A673 (cell line): Measurements from ENCODE around the gene HMGXB3.

Experiments used
- EZH2 ChIP-seq: fragments of 200-600 bp; sonication (generic); IDR thresholded peaks from 2 replicates; pipeline ENCODE4 v1.6.1; 2017; ENCODE audit warnings: borderline replicate concordance, low read depth, mild to moderate bottlenecking, mixed read lengths, antibody characterized with exemption, low read length; ENCODE audit not compliant: poor library complexity, severe bottlenecking
- TF ChIP-seq, protein P1 (sequence below): fragments of 300-800, 200-600 bp; sonication (generic); conservative IDR thresholded peaks from 2 replicates; pipeline ENCODE4 v1.5.1; 2017; ENCODE audit warnings: low read depth, mild to moderate bottlenecking, antibody characterized with exemption, low read length, moderate library complexity, mixed read lengths

DNA sequence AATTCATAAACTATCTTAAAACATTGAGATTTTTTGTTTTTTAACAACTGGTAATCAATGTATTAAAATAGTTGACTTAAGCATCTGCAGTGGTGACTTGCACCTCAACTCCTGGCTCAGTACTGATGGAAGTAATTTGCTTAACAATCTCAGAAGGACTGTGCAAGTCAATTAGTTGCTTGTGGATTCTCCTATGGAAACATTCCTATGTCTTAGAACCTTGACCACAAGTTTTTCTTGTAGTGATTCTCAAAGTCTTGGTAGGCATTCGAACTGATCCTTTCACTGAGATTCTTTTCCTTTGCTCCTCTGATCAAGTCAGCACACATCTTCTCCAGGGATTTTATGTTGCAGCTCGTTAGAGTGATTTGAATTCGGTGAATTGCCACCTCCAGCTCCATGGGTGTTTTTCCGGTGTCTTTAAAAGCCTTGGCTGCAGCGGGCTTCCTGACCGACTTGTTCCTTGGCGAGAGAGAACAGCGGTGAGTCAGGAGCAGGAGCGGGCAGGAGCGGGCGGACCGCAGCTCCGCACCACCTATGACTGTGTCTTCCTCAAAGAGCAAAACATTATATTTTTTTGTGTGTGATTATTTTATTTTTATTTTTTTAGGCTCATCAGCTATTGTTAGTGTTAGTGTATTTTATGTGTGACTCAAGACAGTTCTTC lies 21.1 kb downstream of the HMGXB3 start:
- TF ChIP-seq, protein P1, sequence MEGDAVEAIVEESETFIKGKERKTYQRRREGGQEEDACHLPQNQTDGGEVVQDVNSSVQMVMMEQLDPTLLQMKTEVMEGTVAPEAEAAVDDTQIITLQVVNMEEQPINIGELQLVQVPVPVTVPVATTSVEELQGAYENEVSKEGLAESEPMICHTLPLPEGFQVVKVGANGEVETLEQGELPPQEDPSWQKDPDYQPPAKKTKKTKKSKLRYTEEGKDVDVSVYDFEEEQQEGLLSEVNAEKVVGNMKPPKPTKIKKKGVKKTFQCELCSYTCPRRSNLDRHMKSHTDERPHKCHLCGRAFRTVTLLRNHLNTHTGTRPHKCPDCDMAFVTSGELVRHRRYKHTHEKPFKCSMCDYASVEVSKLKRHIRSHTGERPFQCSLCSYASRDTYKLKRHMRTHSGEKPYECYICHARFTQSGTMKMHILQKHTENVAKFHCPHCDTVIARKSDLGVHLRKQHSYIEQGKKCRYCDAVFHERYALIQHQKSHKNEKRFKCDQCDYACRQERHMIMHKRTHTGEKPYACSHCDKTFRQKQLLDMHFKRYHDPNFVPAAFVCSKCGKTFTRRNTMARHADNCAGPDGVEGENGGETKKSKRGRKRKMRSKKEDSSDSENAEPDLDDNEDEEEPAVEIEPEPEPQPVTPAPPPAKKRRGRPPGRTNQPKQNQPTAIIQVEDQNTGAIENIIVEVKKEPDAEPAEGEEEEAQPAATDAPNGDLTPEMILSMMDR: no peak
- no peak for TF ChIP-seq EZH2
